Glomerular endothelial cell (primary cell): ENCODE results near the gene ABLIM2. TPM values are rescaled to one million over a fixed set of nuclear protein-coding genes. Genes with fewer than 3 reads are reported as not detected.
"Not testable (repeated sequence)": the region's sequence is repeated elsewhere in the genome, so short reads cannot be mapped to it uniquely, and the experiment has no call there.

Experiments
- DNase-seq: peaks from one replicate; pipeline ENCODE4 v3.0.0-alpha.2; 2011; ENCODE audit warnings: low read depth, low spot score; ENCODE audit errors: extremely low read depth
- total RNA-seq: library from RNA; depleted of rRNA; stranded (reverse); fragments of >200 nt; gene quantifications from 2 replicates; pipeline ENCODE4 v1.2.3, GENCODE V29; 2015

The ABLIM2 gene
- total RNA-seq, 1 donor from 2014 or later = 0.99 TPM

GRCh38 chr4:8142556-8142955, 16.1 kb downstream of the ABLIM2 start:
- DNase-seq = no peak

- DNase-seq = no peak
Measured at GRCh38 chr4:8141935-8142334, 16.7 kb downstream of the ABLIM2 start.

GRCh38 chr4:8140915-8141314, 17.7 kb downstream of the ABLIM2 start:
- no peak for DNase-seq

- not testable (repeated sequence) for DNase-seq
Measured at GRCh38 chr4:8139726-8140125, 18.9 kb downstream of the ABLIM2 start.

GRCh38 chr4:8136972-8137710, 21.5 kb downstream of the ABLIM2 start:
- DNase-seq = no peak

GRCh38 chr4:8136529-8136928, 22.1 kb downstream of the ABLIM2 start:
- DNase-seq = no peak

GRCh38 chr4:8135666-8136065, 22.9 kb downstream of the ABLIM2 start:
- DNase-seq = no peak

- no peak for DNase-seq
Measured at GRCh38 chr4:8133897-8134563, 24.6 kb downstream of the ABLIM2 start.

GRCh38 chr4:8132947-8133705, 25.5 kb downstream of the ABLIM2 start:
- no peak for DNase-seq

- no peak for DNase-seq
Measured at GRCh38 chr4:8132400-8132799, 26.2 kb downstream of the ABLIM2 start.

- DNase-seq = no peak
Measured at GRCh38 chr4:8131826-8132225, 26.8 kb downstream of the ABLIM2 start.

- DNase-seq = no peak
Measured at GRCh38 chr4:8131210-8131609, 27.4 kb downstream of the ABLIM2 start.

- no peak for DNase-seq
Measured at GRCh38 chr4:8130346-8131066, 28.1 kb downstream of the ABLIM2 start.

- no peak for DNase-seq
Measured at GRCh38 chr4:8129785-8130184, 28.8 kb downstream of the ABLIM2 start.

- DNase-seq = no peak
Measured at GRCh38 chr4:8129136-8129535, 29.5 kb downstream of the ABLIM2 start.

- DNase-seq = no peak
Measured at GRCh38 chr4:8128100-8128856, 30.3 kb downstream of the ABLIM2 start.

GRCh38 chr4:8127051-8127826, 31.4 kb downstream of the ABLIM2 start:
- no peak for DNase-seq

- DNase-seq = no peak
Measured at GRCh38 chr4:8126523-8126922, 32.1 kb downstream of the ABLIM2 start.

- DNase-seq = no peak
Measured at GRCh38 chr4:8125526-8126056, 33.0 kb downstream of the ABLIM2 start.
